Measurements from ENCODE around the gene RXRG.

The RXRG gene

DNA sequence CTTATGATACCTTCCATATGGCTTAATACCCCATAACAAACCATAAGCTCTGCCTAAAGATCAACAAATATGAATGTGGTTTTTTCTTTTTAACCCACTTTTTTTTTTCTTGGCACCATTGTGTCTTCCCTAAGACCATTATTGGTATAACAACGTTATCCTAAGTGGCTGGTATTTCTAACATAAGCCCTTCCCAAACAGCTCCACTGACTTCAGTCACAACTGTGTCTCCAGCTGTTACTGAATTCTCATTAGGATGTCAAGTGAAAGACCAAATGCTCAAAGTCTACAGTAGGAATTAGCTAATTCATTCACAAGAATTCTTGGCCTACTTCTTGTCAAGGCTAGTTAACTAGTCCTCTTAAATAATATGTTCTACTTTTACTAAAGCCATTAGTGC lies 4.2 kb upstream of the RXRG start:
- no peak for DNase-seq

DNA sequence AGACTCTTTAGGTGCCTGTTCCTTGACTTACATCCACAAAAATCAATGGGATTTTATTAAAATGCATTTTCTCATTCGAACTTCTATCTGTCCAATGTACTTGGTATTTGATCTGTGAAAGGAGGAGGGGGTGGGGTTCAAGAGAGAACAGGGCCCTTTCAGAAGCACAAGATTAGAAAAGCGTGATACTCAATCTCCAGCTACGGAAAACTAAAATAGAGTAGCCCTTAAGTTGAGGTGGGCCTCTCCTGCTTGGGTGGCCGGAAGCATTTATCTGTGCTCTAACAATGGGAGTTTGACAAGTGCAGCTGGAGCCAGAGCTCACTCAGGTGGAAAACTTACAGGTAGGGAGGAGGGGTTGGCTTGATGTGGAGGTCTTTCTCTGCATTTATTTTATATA lies 462 bp upstream of the RXRG start:
- no peak for DNase-seq

DNA sequence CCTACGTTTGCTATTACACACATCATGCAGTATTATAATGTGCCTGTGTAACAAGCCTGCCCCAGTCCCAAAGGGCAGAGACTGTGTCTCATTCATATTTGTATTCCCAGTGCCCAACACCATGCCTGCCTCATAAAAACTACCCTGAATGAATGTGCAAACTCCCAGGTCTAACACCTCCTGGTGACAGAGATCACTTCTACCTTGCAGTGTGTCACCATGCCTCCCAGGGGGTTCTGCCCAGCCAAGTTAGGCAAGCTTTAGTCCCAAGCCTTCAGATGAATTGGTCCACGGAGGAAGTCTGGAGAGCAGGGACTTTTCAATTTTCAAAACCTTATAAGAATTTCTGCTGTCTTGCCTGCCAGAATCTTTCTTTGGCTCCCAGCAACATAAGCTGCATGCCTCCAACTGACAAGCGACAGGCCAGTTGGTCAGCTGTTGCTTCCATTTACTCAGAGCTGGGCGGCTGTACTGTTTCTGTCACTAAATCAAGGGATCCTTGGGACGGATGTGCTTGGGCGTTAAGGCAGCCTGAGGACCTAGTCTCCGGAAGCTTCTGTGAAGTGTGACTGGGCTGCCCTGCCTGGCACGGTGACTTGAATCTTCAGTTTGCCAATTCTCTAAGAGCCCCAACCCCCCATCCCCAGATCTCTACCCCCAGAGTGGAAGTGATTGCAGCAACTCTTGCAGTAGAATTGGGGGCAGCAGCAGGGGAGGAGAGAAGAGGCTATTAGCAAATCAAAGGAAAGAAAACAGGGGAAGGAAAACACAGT lies 1.2 kb downstream of the RXRG start:
- DNase-seq = no peak

DNA sequence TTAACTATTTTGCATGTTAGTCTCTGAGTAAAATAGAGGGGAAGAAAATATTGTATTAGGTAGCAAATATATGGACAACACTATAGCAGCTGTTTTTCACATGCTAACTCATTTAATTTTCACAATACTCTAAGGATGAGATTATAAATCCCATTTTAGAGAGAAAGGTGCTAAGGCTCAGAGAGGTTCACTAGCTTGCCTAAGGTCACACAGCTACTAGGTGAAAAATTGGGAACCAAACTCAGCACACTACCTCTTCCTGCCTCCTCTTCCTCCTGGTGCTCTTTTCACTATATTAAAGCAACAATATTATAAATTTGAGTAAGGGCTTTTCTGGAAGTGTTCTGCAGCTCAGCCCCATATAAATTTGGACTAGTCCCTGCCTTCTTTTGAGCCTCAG lies 2.3 kb downstream of the RXRG start:
- no peak for DNase-seq

GRCh38 chr1:165442053-165442452 lies 2.9 kb downstream of the RXRG start:
- DNase-seq = no peak

GRCh38 chr1:165441166-165441880 lies 3.6 kb downstream of the RXRG start:
- DNase-seq = no peak

- DNase-seq = no peak
These were observed 5.6 kb downstream of the RXRG start for GRCh38 chr1:165439330-165439729.

GRCh38 chr1:165436994-165437393 lies 7.9 kb downstream of the RXRG start:
- DNase-seq = no peak

DNA sequence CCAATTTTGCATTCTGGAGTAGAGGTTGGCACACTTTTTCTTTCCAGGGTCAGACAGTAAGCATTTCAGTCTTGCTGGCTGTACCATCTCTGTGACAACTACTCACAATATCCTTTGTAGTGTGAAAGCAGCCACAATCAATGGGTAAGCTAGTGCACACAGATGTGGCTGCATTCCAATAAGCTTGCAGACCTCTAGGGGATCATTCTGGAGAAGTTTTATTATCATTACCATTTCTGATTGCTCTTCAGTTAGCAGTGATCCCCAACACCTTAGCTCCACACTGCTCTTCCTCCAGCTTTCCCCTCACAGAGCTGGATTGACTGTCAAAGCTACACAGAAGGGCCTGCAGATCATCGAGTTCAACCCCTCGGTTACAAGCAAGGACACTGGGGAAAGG lies 9.1 kb downstream of the RXRG start:
- no peak for DNase-seq

DNA sequence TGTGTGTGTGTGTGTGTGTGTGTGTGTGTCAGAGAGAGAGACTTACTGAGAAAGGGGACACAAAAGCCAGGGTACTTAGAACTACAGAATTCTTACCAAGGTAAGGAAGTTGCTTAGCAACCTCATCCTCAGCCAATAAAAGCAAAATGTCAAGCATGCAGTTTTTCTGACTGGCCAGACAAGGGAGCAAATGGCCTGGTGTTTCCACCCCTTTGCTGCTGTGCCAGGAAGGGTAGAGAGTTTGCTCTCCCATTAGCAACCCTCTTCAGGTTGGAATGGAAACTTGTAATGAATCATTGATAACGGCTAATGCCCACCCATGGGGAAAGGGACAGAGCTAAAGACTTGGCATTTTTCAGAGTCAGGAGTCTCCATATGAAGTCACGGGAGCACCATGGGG lies 10.6 kb downstream of the RXRG start:
- no peak for DNase-seq

GRCh38 chr1:165431079-165431478 lies 13.8 kb downstream of the RXRG start:
- no peak for DNase-seq

DNA sequence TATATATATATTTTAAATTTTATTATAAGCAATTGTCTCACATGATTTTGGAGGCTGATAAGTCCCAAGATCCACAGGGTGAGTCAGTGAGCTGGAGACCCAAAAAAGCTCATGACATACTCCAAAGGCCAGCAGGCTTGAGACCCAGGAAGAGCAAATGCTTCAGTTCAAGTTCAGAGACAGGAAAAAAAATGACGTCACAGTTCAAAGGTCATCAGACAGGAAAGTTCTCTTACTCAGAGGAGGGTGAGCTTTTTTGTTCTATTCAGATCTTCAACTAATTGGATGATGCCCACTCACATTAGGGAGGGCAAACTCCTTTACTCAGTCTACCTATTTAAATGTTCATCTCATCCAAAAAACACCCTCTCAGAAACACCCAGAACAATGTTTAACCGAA lies 18.2 kb downstream of the RXRG start:
- no peak for DNase-seq

DNA sequence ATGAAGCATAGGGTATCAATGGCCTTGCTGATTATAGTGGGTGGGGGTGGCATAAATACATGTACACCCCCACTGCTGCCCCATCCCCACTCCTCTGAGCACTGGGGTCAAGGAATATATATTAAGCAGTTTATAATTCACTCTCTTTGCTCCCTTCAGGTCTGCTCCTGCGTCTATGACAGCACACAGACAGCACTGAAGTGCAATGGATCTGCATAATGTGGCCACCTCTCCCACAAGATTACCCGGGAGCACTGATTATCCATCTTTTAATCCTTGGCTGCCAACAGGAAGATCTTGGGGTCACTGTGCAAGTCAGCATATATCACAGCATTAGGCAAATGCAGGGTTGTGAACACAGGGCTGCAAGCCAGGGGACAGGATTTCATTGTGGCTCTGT lies 19.3 kb downstream of the RXRG start:
- DNase-seq = no peak

DNA sequence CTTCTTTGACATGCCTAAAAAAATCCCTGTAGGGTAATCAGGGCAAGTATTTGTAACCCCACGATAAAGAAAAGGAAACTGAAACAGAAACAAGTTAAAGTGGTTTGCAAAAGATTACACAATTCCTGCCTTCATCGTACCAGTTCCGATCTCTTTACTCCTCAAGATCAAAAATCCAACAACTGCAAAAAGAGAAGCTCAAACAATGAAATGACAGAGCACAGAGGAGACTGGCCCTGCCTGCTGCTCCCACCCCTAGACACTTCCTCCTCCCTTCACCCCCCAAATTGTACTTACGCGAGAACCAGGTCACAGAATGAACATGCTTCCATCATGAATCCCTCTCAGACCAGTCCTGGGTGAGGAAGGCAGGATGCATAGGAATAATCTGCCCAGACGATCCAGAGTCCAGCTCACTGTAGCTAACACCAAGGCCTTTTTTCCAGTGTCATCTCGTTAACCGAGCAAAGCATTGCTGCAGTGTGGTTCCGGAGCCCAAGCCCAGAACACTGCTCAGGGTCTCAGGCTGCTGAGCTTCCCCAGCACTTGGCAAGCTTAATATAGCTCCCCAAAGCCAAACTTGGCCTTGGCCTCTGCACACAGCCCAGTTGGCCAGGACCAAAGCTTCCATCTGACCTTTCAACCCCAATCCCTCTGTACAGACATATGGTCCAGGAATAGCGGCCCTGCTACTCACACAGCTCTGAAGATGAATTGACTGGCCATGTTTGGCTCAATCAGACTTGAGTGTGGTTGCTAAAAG lies 20.3 kb downstream of the RXRG start:
- no peak for DNase-seq

DNA sequence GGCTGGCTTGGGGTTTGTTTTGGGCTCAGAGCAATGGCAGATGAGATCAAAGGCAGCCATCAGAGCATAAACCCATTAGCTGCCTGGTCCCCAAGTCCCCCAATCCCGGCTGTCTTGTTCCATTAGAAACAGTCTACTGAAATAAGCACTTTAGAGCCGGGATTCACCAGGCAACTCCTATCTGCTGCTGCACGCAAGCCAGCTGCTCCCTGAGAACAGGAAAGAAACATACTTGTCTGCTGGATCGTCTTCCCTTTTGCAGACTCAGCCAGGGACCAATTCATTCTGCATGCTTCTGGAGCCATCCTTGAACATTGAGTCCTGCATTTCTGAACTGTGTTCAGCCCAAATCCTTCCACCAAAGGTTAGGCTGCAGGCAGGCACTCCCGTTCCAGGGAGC lies 21.8 kb downstream of the RXRG start:
- no peak for DNase-seq

- DNase-seq = no peak
These were observed 24.3 kb downstream of the RXRG start for GRCh38 chr1:165420655-165421054.

GRCh38 chr1:165419839-165420238 lies 25.1 kb downstream of the RXRG start:
- no peak for DNase-seq

DNA sequence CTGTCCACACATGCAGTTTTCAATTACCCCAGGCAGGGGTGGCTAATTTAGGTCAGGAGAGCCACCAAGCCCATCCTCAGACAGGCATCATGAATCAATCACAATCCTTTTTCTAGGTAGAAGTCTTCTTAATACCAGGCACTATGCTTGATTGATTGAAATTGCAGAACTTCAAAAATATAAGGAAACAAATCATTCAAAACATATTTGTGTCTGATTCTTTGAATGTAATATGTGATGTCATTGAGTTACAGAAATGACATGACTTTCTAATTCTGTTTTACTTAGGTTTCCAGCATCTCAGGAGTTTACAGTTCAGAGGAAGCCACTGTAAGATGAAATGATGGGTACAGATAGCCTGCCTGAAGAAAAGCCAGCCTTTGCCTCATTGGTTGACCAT lies 26.7 kb downstream of the RXRG start:
- DNase-seq = no peak

DNA sequence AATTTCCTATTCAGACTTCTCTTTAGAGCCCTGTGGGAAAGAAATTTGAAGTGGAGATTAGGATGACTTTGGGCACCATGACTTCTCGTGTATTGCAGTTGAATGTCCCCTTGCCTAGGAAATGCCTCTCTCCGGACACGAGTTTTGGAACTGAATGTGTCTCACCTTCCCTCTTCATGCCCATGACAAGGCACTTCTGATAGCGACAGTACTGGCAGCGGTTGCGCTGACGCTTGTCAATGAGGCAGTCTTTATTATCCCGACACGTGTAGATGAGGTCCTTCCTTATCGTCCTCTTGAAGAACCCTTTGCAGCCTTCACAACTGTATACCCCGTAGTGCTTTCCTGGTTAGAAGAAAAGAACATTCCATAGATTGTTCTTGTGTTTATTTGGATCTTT lies 28.1 kb downstream of the RXRG start:
- DNase-seq = no peak

DNA sequence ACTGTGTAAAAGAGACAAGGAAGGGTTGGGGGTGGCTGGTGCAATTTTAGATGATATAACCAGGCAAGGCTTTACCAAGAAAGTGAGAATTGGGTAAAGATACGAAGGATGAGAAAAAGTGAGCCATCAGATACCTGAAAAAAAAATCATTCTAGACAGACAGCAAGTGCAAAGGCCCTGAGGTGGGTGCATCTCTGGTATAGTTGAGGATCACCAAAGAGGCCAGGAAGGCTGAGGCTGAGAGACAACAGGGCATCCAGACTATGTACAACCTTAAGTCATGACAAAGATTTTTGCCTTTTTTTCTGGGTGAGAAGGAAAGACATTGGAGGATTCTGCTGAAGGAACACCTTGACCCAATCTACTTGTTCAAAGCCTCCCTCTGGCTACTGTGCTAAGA lies 29.9 kb downstream of the RXRG start:
- DNase-seq = no peak

GRCh38 chr1:165414620-165415019 lies 30.3 kb downstream of the RXRG start:
- DNase-seq = no peak

- DNase-seq = no peak
These were observed 33.5 kb downstream of the RXRG start for GRCh38 chr1:165411396-165411795.

GRCh38 chr1:165409657-165410358 lies 35.1 kb downstream of the RXRG start:
- no peak for DNase-seq

All from activated gamma-delta T cell treated with Interleukin-2 at 50 U/mL for 16 hours (primary cell).